Measurements from ENCODE around the gene RPP40. TPM values are rescaled to one million over a fixed set of nuclear protein-coding genes. Genes with fewer than 3 reads are reported as not detected.

Gene RPP40
- total and polyA plus RNA-seq, 2 of the 8 experiments (the other 6 are each of a cell fraction or from before 2014, with no cell fraction given), result 7.0 to 15.7 TPM

DNA sequence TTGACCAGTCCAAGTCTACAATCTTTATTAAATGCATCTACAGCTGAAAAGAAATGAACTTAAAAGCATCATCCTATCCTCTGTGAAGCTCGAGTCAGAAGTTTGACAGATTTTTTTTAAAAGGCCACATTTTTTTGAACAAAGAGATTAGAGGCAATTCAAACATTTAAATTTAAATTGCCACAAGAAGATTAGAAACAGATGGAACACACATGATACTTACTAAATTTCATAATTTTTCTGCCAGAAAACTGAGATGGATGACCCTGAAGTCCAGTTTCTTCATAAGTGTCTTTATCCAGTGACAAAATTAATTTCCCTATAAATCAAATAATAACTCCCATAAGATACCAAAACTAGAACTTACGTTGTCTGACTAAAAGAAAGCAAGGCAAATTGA, 4.3 kb downstream of the RPP40 start:
- Histone ChIP-seq H3K27me3 (replicated peaks in 1 of 4; ENCODE audit: control insufficient read depth in 3 of 4, extremely low read depth in 1 of 4, insufficient read depth in 3 of 4, low read length in 3 of 4) (no peaks in the 10 kb centered on the region), H4K20me1 (replicated peaks in 1 of 2; ENCODE audit: control insufficient read depth in 1 of 2, insufficient read depth in 2 of 2, low read length in 2 of 2) (no peaks in the 10 kb centered on the region), H2AFZ (ENCODE audit: low read length) (no peak overlapping the region), H2BK120ac (replicated peaks; ENCODE audit: low read depth, low read length) (no peak overlapping the region), H3K23ac (ENCODE audit: insufficient read length) (no peak overlapping the region), H3K14ac (ENCODE audit: insufficient read length) (no peak overlapping the region), H3K36me3 (ENCODE audit: control insufficient read depth in 2 of 4, insufficient read depth in 4 of 4, low read length in 3 of 4) (peaks cover 0 to 7% (median 2%) of the 10 kb centered on the region in 4 experiments; a peak in 2 of 8 replicates), H2BK15ac (ENCODE audit: low read length) (no peak overlapping the region), H2BK20ac (ENCODE audit: low read length) (no peak overlapping the region), H3K4me3 (ENCODE audit: extremely low read depth in 1 of 4, insufficient read depth in 2 of 4, low read depth in 3 of 4, low read length in 4 of 4) (no peak overlapping the region), H4K8ac (ENCODE audit: extremely low read depth, insufficient read depth, low read length) (no peak overlapping the region), H3K79me2 (ENCODE audit: control insufficient read depth in 1 of 2, insufficient read depth in 2 of 2, low read length in 2 of 2) (no peaks in the 10 kb centered on the region), H3K23me2 (ENCODE audit: low read depth, low read length) (no peaks in the 10 kb centered on the region), H2BK5ac (ENCODE audit: low read depth, low read length) (no peak overlapping the region), H3K79me1 (ENCODE audit: low read depth, low read length) (no peaks in the 10 kb centered on the region), H3K4ac (replicated peaks; ENCODE audit: insufficient read length, low read depth, low read length) (no peak overlapping the region), H2AK5ac (ENCODE audit: low read depth, low read length) (no peak overlapping the region), H3K9me3 (ENCODE audit: insufficient read depth in 2 of 2, low read depth in 1 of 2, low read length in 1 of 2) (no peaks in the 10 kb centered on the region; a peak in 1 of 4 replicates), H2BK12ac (ENCODE audit: low read depth, low read length) (no peak overlapping the region), H3K27ac (ENCODE audit: low read depth, low read length) (no peak overlapping the region), H3K4me2 (ENCODE audit: insufficient read depth in 1 of 2, low read depth in 2 of 2, low read length in 2 of 2) (no peak overlapping the region), H3K56ac (replicated peaks; ENCODE audit: insufficient read length, low read depth, low read length) (no peak overlapping the region), H3K18ac (ENCODE audit: extremely low read depth, low read length) (no peak overlapping the region), H4K5ac (ENCODE audit: insufficient read length, low read depth, low read length) (no peak overlapping the region), H3K4me1 (replicated peaks in 1 of 4; ENCODE audit: control insufficient read depth in 3 of 4, insufficient read depth in 4 of 4, low read length in 3 of 4) (peaks cover 0 to 3% (median under 1%) of the 10 kb centered on the region in 4 experiments; a peak in 2 of 7 replicates), H3K9ac (replicated peaks in 1 of 4; ENCODE audit: extremely low read depth in 1 of 4, low read depth in 3 of 4, low read length in 3 of 4) (no peak overlapping the region), H4K91ac (replicated peaks; ENCODE audit: insufficient read length, low read length) (no peak overlapping the region)
- CTCF ChIA-PET (ENCODE audit: partially characterized antibody), result interaction anchor here (1.1 kb wide), 1 partner anchor 20 kb away, joined by 4 read pairs; no protein-coding TSS in a partner anchor
- no peak for TF ChIP-seq CHD1 (IDR thresholded peaks at IDR 0.05; ENCODE audit: low read depth, low read length)
- DNase-seq (ENCODE audit: low read depth in 1 of 2, low spot score in 2 of 2) (no peak), FAIRE-seq (no peak)
- POLR2A ChIA-PET (ENCODE audit: partially characterized antibody), result no interaction called here
- WGBS, 2 experiments (ENCODE audit: extremely low coverage in 1 of 2, insufficient coverage in 1 of 2, insufficient read length in 1 of 2, insufficient replicate concordance in 2 of 2, low coverage in 1 of 2, low lambda C conversion rate in 2 of 2, missing lambda C conversion rate in 1 of 2), result 91% methylated on average over 2 of the region's 2 CpGs; no CpG with 5 or more reads in 1 of the 2 experiments
